Endothelial cell of umbilical vein (primary cell): ENCODE measurements around the gene THSD7B.

Source experiments
- POLR2A ChIP-seq: IDR thresholded peaks from 2 replicates; pipeline ENCODE4 v1.6.1; 2012; ENCODE audit warnings: low read depth, mild to moderate bottlenecking, control low read depth, low read length
- POLR2AphosphoS5 ChIP-seq: IDR thresholded peaks from 2 replicates; pipeline ENCODE4 v1.6.1; 2012; ENCODE audit warnings: low read depth, mild to moderate bottlenecking, control low read depth, low read length, moderate library complexity; ENCODE audit not compliant: insufficient read depth
- TF ChIP-seq, protein P1 (sequence below), 2 donors: IDR thresholded peaks; 1 replicate in 1 of 2; 2 replicates in 1 of 2; pipeline ENCODE4 v1.5.1; 2011; ENCODE audit warnings: low read length in 2 of 2, mild to moderate bottlenecking in 2 of 2, moderate library complexity in 2 of 2, control low read depth in 1 of 2, inconsistent platforms in 1 of 2, low read depth in 1 of 2; ENCODE audit not compliant: insufficient read depth in 1 of 2; ENCODE audit errors: extremely low read depth in 1 of 2
- TF ChIP-seq, protein P2 (sequence below): IDR thresholded peaks from 2 replicates; pipeline ENCODE4 v1.6.1; 2011; ENCODE audit not compliant: insufficient read depth, insufficient read length

DNA sequence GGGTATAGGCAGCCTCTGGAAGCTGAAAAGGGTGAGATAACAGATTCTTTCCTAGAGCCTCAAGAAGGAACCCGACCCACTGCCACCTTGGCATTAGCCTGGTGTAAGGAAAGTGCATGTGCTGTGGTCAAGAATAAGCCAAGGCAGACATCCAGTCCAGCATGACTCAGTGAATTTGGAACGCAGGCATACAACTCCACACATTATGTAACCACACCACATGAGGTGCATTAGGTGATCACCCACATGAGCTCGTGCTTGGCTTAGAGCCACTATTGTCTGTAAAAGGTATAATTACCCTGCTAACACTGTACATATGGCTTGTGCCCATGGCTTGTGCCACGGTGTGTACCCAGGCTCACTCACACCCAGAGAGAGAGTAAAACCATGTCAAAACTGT is 615.3 kb downstream of the THSD7B start:
- TF ChIP-seq, protein P1, sequence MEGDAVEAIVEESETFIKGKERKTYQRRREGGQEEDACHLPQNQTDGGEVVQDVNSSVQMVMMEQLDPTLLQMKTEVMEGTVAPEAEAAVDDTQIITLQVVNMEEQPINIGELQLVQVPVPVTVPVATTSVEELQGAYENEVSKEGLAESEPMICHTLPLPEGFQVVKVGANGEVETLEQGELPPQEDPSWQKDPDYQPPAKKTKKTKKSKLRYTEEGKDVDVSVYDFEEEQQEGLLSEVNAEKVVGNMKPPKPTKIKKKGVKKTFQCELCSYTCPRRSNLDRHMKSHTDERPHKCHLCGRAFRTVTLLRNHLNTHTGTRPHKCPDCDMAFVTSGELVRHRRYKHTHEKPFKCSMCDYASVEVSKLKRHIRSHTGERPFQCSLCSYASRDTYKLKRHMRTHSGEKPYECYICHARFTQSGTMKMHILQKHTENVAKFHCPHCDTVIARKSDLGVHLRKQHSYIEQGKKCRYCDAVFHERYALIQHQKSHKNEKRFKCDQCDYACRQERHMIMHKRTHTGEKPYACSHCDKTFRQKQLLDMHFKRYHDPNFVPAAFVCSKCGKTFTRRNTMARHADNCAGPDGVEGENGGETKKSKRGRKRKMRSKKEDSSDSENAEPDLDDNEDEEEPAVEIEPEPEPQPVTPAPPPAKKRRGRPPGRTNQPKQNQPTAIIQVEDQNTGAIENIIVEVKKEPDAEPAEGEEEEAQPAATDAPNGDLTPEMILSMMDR (IDR thresholded peaks at IDR 0.05; ENCODE audit: extremely low read depth in 1 of 2, insufficient read depth in 1 of 2, low read depth in 1 of 2, low read length in 2 of 2) = no peak
- no peak for TF ChIP-seq POLR2A
- TF ChIP-seq POLR2AphosphoS5 = no peak
- TF ChIP-seq, protein P2, sequence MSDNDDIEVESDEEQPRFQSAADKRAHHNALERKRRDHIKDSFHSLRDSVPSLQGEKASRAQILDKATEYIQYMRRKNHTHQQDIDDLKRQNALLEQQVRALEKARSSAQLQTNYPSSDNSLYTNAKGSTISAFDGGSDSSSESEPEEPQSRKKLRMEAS = no peak
